C4-2B (cell line): ENCODE results near the gene TOLLIP.

Experiments used
- H3K27ac ChIP-seq: fragments of 450-650 bp; 2 replicates; pipeline ENCODE4 v1.5.1; 2017
- CTCF ChIP-seq: fragments of 450-650 bp; conservative IDR thresholded peaks from 2 replicates; pipeline ENCODE4 v1.5.1; 2017; ENCODE audit warnings: mild to moderate bottlenecking
- ZFX ChIP-seq: fragments of 450-650 bp; IDR thresholded peaks from 2 replicates; pipeline ENCODE4 v1.6.1; 2017

TOLLIP gene

DNA sequence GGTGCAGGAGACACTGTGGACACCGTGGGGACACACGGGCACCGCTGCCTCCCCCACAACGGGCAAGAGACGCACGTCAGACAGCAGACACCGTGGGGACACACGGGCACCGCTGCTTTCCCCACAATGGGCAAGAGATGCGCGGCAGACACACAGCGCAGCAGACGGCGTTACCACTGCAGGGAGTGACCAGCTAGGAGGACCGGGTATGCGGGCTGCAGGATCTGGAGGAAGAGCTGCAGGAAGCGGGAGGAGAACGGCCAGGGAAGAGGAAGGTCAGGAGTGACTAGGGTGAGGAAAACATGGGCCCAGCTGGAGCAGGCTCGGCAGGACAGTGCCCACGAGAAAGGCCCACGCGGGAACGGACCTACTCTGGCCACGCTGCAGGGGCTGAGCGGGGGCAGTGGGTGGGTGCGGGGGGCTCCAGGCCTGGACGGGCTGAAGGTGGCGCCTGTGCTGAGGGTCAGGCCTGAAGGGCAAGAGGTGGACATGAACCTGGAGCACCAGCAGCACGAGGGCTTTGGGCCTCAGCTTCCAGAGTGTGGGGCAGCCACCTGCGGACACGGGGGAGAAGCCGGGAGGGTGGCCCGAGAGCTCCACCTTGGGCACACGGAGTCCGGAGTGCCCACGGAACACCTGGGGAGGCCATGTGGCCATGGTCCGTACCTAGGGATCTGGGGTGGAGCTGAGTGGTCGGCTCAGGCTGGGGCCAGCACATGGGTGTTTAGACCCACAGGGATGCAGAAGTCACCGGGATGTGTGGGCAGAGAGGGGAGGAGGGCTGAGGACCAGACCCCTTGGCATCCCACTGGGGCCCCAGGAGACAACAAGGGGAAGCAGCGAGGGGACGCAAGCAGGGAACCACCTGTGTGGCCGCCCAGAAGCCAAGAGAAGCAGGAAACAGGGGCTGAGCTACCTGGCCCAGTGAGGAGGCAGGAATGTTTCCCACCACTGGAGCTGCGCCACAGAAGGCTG lies 16.5 kb downstream of the TOLLIP start:
- no peak overlapping the region for H3K27ac ChIP-seq
- TF ChIP-seq CTCF (no peak), ZFX (no peak)

DNA sequence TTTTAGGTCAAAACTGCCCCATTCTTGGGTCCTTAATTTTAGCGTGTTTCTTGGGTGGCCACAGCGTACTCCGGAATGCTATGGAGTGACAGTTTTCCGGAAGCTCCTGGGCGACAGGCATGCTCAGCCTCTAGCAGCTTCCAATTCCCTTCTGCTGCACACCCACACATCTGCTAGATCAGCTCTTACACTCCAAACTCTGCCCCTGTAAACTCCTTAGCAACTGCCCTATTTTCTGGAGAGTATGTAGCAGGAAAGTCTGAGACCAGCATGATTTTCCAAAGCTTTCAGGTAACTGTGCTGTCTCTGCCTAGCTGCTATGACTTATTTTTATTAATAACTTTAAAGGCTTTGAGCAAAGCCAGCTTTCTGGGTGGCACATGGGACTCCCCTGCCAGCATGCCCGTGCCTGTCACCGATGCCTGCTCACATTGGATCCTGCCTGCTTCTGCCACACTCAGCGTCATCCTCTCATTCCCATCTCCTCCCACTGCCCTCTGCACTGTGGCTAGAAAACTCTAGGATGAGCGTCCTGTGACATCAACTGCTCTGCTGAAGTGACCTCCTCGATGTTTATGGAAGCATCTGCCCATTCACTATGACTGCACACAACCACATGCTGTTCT lies 17.3 kb downstream of the TOLLIP start:
- no peak for TF ChIP-seq CTCF
- TF ChIP-seq ZFX: no peak

DNA sequence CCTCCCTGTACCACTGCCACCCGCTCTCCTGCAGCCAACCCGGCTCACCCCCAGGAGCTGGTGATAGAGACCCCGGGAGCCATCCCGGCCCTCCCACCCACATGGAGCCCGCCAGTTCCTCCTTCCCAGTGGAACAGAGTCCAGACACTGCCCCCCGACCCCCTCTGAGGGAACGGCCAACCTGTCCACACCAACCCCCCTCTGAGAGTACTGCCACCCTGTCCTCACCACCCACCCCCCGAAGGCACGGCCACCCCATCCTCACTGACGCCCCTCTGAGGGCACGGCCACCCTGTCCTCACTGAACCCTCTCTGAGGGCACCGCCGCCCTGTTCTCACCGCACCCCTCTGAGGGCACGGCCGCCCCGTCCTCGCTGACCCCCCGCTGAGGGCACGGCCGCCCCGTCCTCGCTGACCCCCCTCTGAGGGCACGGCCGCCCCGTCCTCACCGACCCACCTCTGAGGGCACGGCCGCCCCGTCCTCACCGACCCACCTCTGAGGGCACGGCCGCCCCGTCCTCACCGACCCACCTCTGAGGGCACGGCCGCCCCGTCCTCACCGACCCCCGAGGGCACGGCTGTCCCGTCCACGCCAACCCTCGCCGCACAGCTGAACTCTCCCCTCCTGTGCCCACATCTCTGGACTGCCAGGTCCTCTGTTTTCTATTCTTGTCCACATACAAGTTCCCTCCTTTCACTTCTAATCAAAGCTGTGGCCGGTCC lies 18.0 kb downstream of the TOLLIP start:
- H3K27ac ChIP-seq: no peak overlapping the region
- TF ChIP-seq ZFX (no peak), CTCF (no peak)

More for the DNA sequence above, 17.3 kb downstream of the TOLLIP start:
- H3K27ac ChIP-seq: no peak overlapping the region

DNA sequence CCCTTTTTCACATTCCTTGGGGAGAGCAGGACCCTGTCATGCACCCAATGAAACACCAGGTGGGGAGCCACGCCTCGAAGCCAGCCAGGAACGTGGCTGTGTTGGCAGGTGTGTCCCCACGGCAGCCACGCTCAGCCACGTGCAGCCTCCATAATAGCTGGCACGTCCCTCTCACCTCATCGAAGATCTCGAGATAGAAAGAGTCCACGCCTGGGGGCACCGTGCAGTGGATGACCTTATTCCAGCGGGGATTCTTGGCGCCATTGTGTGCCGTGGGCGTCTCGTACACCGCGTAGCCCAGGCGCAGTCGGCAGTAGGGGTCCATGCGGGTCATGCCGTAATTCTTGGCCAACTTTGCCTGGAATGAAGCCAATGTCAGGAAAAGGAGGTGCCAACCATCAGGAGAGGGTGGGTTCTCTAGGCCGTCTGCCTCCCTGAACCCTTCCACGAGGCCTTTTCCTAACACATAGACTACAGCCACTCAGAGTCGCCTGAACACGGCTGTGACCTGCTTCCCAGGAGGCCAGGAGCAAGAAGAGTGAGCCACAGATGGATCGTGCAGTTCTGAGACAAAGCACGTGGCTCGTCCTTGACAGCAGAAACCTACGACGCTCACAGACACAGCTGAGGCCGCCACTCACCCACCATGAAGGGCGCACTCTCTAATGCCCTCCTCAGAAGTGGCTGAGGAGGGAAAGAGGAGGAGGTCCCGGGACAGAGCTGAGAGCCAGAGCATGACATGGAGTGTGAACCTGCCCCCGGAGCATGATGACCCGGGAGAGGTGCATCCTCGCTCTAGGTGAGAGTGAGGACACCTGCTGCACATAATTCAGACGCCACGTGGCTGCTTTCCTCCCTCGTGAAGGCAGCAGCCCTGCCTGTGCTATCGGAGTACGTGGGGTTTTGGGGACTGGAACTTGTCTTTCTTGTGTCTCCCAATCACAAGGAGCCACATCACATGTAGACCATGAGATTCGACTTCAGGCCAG lies 19.1 kb downstream of the TOLLIP start:
- TF ChIP-seq ZFX: no peak
- no peak for TF ChIP-seq CTCF
- H3K27ac ChIP-seq: no peak overlapping the region

GRCh38 chr11:1289211-1289935 lies 20.1 kb downstream of the TOLLIP start:
- TF ChIP-seq CTCF (no peak), ZFX (no peak)
- H3K27ac ChIP-seq: no peak overlapping the region
